H1 (cell line): ENCODE data around the gene NOS3. TPM values are rescaled to one million over a fixed set of nuclear protein-coding genes. Genes with fewer than 3 reads are reported as not detected.

ENCODE experiments used
- CTCF ChIA-PET: fragments of 300-600 bp; sonication (Branson Sonifier 250); formaldehyde crosslinking; loops from one replicate; lab custom pipeline; 2021; ENCODE audit not compliant: partially characterized antibody; lab: Charles Lee
- POLR2A ChIA-PET: fragments of 300-600 bp; sonication (Branson Sonifier 250); formaldehyde crosslinking; loops from one replicate; lab custom pipeline; 2021; ENCODE audit warnings: inconsistent platforms; ENCODE audit not compliant: partially characterized antibody; lab: Charles Lee
- DNase-seq, 2 experiments: peaks; one replicate each; pipeline versions ENCODE4 v3.0.0 to v3.0.0-alpha.2; 2010 to 2022; ENCODE audit warnings: low spot score in 2 of 2, low read depth in 1 of 2, mixed read lengths in 1 of 2
- FAIRE-seq: peaks from 2 replicates; lab custom pipeline; 2011; peaks lifted over from hg19 to GRCh38; lab: Jason Lieb, UNC
- H2AFZ ChIP-seq: 2 replicates; pipeline ENCODE4 v1.8.1; 2012; ENCODE audit warnings: low read length, inconsistent platforms
- H2AK5ac ChIP-seq: 2 replicates; pipeline ENCODE4 v1.6.1; 2013; ENCODE audit warnings: low read depth, low read length
- H2BK120ac ChIP-seq: replicated peaks from 2 replicates; pipeline ENCODE3; 2013; ENCODE audit warnings: low read depth, low read length, inconsistent platforms
- H2BK12ac ChIP-seq: 2 replicates; pipeline ENCODE4 v1.6.1; 2013; ENCODE audit warnings: low read depth, low read length
- H2BK15ac ChIP-seq: 2 replicates; pipeline ENCODE4 v1.6.1; 2013; ENCODE audit warnings: low read length
- H2BK20ac ChIP-seq: 2 replicates; pipeline ENCODE4 v1.6.1; 2013; ENCODE audit warnings: low read length
- H2BK5ac ChIP-seq: 2 replicates; pipeline ENCODE4 v1.6.1; 2013; ENCODE audit warnings: low read depth, low read length
- H3K14ac ChIP-seq: 2 replicates; pipeline ENCODE4 v1.6.1; 2013; ENCODE audit warnings: inconsistent platforms; ENCODE audit not compliant: insufficient read length
- H3K18ac ChIP-seq: 2 replicates; pipeline ENCODE4 v1.6.1; 2013; ENCODE audit warnings: low read length; ENCODE audit errors: extremely low read depth
- H3K23ac ChIP-seq: 2 replicates; pipeline ENCODE4 v1.6.1; 2013; ENCODE audit warnings: inconsistent platforms; ENCODE audit not compliant: insufficient read length
- H3K23me2 ChIP-seq: 2 replicates; pipeline ENCODE4 v1.6.1; 2013; ENCODE audit warnings: low read depth, low read length
- H3K27ac ChIP-seq: 2 replicates; pipeline ENCODE4 v1.6.1; 2011; ENCODE audit warnings: low read depth, low read length, inconsistent platforms
- H3K27me3 ChIP-seq, 4 experiments: replicated peaks in 1 of 4; 1 replicate in 1 of 4; 2 replicates in 3 of 4; pipeline versions ENCODE4 v1.6.1 to v1.8.1; 2011 to 2013; ENCODE audit warnings: low read length in 3 of 4, mild to moderate bottlenecking in 3 of 4, inconsistent platforms in 2 of 4, mixed read lengths in 2 of 4, moderate library complexity in 1 of 4; ENCODE audit not compliant: control insufficient read depth in 3 of 4, insufficient read depth in 3 of 4; ENCODE audit errors: extremely low read depth in 1 of 4
- H3K36me3 ChIP-seq, 4 experiments: 2 replicates each; pipeline versions ENCODE4 v1.6.1 to v1.8.1; 2011 to 2013; ENCODE audit warnings: mild to moderate bottlenecking in 4 of 4, low read length in 3 of 4, moderate library complexity in 2 of 4, control low read depth in 1 of 4, inconsistent platforms in 1 of 4; ENCODE audit not compliant: insufficient read depth in 4 of 4, control insufficient read depth in 2 of 4
- H3K4ac ChIP-seq: replicated peaks from 2 replicates; pipeline ENCODE3; 2013; ENCODE audit warnings: low read length, low read depth, mixed read lengths, inconsistent platforms; ENCODE audit not compliant: insufficient read length
- H3K4me1 ChIP-seq, 4 experiments: replicated peaks in 1 of 4; 1 replicate in 1 of 4; 2 replicates in 3 of 4; pipeline versions ENCODE4 v1.6.1 to v1.8.1; 2011 to 2013; ENCODE audit warnings: low read length in 3 of 4, inconsistent platforms in 2 of 4, mixed read lengths in 1 of 4; ENCODE audit not compliant: insufficient read depth in 4 of 4, control insufficient read depth in 3 of 4
- H3K4me2 ChIP-seq, 2 experiments: 2 replicates each; pipeline versions ENCODE4 v1.6.1 to v1.8.1; 2011 to 2013; ENCODE audit warnings: low read depth in 2 of 2, low read length in 2 of 2, control low read depth in 1 of 2, inconsistent platforms in 1 of 2, mild to moderate bottlenecking in 1 of 2; ENCODE audit not compliant: insufficient read depth in 1 of 2
- H3K4me3 ChIP-seq, 4 experiments: fragments of 200-600, 300-600 bp in 1 of 4; sonication (generic), shearing (Covaris generic), sonication (Bioruptor Twin) in 1 of 4; 2 replicates each; pipeline versions ENCODE4 v1.5.1 to v1.8.1; 2011 to 2016; ENCODE audit warnings: low read length in 4 of 4, low read depth in 3 of 4, control low read depth in 2 of 4, inconsistent platforms in 2 of 4, mild to moderate bottlenecking in 2 of 4, mixed read lengths in 1 of 4, moderate library complexity in 1 of 4; ENCODE audit not compliant: insufficient read depth in 2 of 4; ENCODE audit errors: extremely low read depth in 1 of 4
- H3K56ac ChIP-seq: replicated peaks from 2 replicates; pipeline ENCODE3; 2013; ENCODE audit warnings: low read depth, mild to moderate bottlenecking, mixed read lengths, low read length, inconsistent platforms; ENCODE audit not compliant: insufficient read length
- H3K79me1 ChIP-seq: 2 replicates; pipeline ENCODE4 v1.6.1; 2013; ENCODE audit warnings: low read depth, low read length, control low read depth
- H3K79me2 ChIP-seq, 2 experiments: 2 replicates each; pipeline versions ENCODE4 v1.6.1 to v1.8.1; 2012 to 2013; ENCODE audit warnings: low read length in 2 of 2, mild to moderate bottlenecking in 2 of 2, inconsistent platforms in 1 of 2; ENCODE audit not compliant: insufficient read depth in 2 of 2, control insufficient read depth in 1 of 2
- H3K9ac ChIP-seq, 4 experiments: replicated peaks in 1 of 4; 1 replicate in 1 of 4; 2 replicates in 3 of 4; pipeline versions ENCODE4 v1.6.1 to v1.8.1; 2011 to 2013; ENCODE audit warnings: low read depth in 3 of 4, low read length in 3 of 4, control low read depth in 2 of 4, mild to moderate bottlenecking in 2 of 4, moderate library complexity in 2 of 4, inconsistent platforms in 1 of 4; ENCODE audit errors: extremely low read depth in 1 of 4
- H3K9me3 ChIP-seq, 2 experiments: 2 replicates each; pipeline versions ENCODE4 v1.6.1 to v1.8.1; 2012 to 2013; ENCODE audit warnings: mild to moderate bottlenecking in 2 of 2, moderate library complexity in 2 of 2, control low read depth in 1 of 2, inconsistent platforms in 1 of 2, low read depth in 1 of 2, low read length in 1 of 2, mixed read lengths in 1 of 2; ENCODE audit not compliant: insufficient read depth in 2 of 2
- H4K20me1 ChIP-seq, 2 experiments: replicated peaks in 1 of 2; 2 replicates each; pipeline versions ENCODE3 to v1.8.1; 2011 to 2013; ENCODE audit warnings: inconsistent platforms in 2 of 2, low read length in 2 of 2, mild to moderate bottlenecking in 1 of 2; ENCODE audit not compliant: insufficient read depth in 2 of 2, control insufficient read depth in 1 of 2
- H4K5ac ChIP-seq: 2 replicates; pipeline ENCODE4 v1.6.1; 2013; ENCODE audit warnings: low read length, low read depth, mixed read lengths, inconsistent platforms; ENCODE audit not compliant: insufficient read length
- H4K8ac ChIP-seq: 2 replicates; pipeline ENCODE4 v1.8.0; 2013; ENCODE audit warnings: mild to moderate bottlenecking, moderate library complexity, low read length, inconsistent platforms; ENCODE audit not compliant: insufficient read depth; ENCODE audit errors: extremely low read depth
- H4K91ac ChIP-seq: replicated peaks from 2 replicates; pipeline ENCODE3; 2013; ENCODE audit warnings: low read length, mixed read lengths, inconsistent platforms; ENCODE audit not compliant: insufficient read length
- BACH1 ChIP-seq: IDR thresholded peaks from 2 replicates; pipeline ENCODE4 v1.6.1; 2012; ENCODE audit warnings: low read length, improper control_type of control experiment
- CBX5 ChIP-seq: fragments of 300-800, 300-1000 bp; sonication (generic); IDR thresholded peaks from 2 replicates; pipeline ENCODE4 v1.7.1; 2016; ENCODE audit warnings: antibody characterized with exemption, low read length, low read depth
- CTBP2 ChIP-seq: IDR thresholded peaks from 2 replicates; pipeline ENCODE4 v1.7.0; 2011; ENCODE audit warnings: borderline replicate concordance, mild to moderate bottlenecking, moderate library complexity, mixed read lengths, low read length; ENCODE audit not compliant: insufficient read depth, insufficient read length
- CTCF ChIP-seq, 3 experiments: IDR thresholded peaks; 1 replicate in 2 of 3; 2 replicates in 1 of 3; pipeline versions ENCODE4 v1.5.1 to v1.6.1; 2011; ENCODE audit warnings: low read length in 3 of 3, mild to moderate bottlenecking in 3 of 3, inconsistent platforms in 2 of 3, low read depth in 1 of 3, moderate library complexity in 1 of 3; ENCODE audit not compliant: insufficient read depth in 1 of 3; ENCODE audit errors: control extremely low read depth in 1 of 3
- KDM4A ChIP-seq: IDR thresholded peaks from one replicate; pipeline ENCODE4 v1.7.1; 2012; ENCODE audit warnings: low read depth, mild to moderate bottlenecking, moderate library complexity, low read length, inconsistent platforms; ENCODE audit not compliant: severe bottlenecking
- SP4 ChIP-seq: IDR thresholded peaks from 2 replicates; pipeline ENCODE4 v1.6.1; 2012; ENCODE audit warnings: low read length, inconsistent platforms
- TAF7 ChIP-seq: optimal IDR thresholded peaks from 2 replicates; pipeline ENCODE3; 2011; ENCODE audit warnings: low read depth, mild to moderate bottlenecking, inconsistent platforms, low read length, moderate library complexity, borderline replicate concordance
- TBP ChIP-seq: IDR thresholded peaks from 2 replicates; pipeline ENCODE4 v1.6.1; 2011; ENCODE audit warnings: low read depth, low read length, improper control_type of control experiment
- TCF12 ChIP-seq: IDR thresholded peaks from 2 replicates; pipeline ENCODE4 v1.6.1; 2011; ENCODE audit warnings: low read depth, mild to moderate bottlenecking, low read length
- TEAD4 ChIP-seq: IDR thresholded peaks from 2 replicates; pipeline ENCODE4 v1.6.1; 2012; ENCODE audit warnings: low read depth, low read length, inconsistent platforms, mixed read lengths
- YY1 ChIP-seq: IDR thresholded peaks from 2 replicates; pipeline ENCODE4 v1.6.1; 2011; ENCODE audit warnings: low read depth, mild to moderate bottlenecking, low read length
- WGBS, 2 experiments: shearing (Covaris generic) in 1 of 2; methylation state at CpG; one replicate each; pipeline versions ENCODE4 v1.1.6 to v1.1.7; 2013 to 2015; ENCODE audit warnings: low lambda C conversion rate in 2 of 2, mixed read lengths in 2 of 2, inconsistent platforms in 1 of 2, low coverage in 1 of 2, missing lambda C conversion rate in 1 of 2; ENCODE audit not compliant: insufficient replicate concordance in 2 of 2, insufficient coverage in 1 of 2, insufficient read length in 1 of 2; ENCODE audit errors: extremely low coverage in 1 of 2, missing lambda C conversion rate in 1 of 2; 5-methylcytosine and 5-hydroxymethylcytosine counted together
- polyA plus RNA-seq, 7 experiments: library from polyadenylated mRNA; depleted of rRNA in 3 of 7; stranded (reverse) in 5 of 7; unstranded in 2 of 7; fragments of >200 nt in 5 of 7; fragments of 200-250 nt in 2 of 7; gene quantifications; 1 replicate in 5 of 7; 2 replicates in 1 of 7; 4 replicates in 1 of 7; pipeline versions ENCODE4 v1.2.1 to v1.2.3, GENCODE V29; 2011 to 2013; ENCODE audit warnings: missing spikeins in 2 of 7, mixed read lengths in 2 of 7
- total RNA-seq: library from RNA; stranded (reverse); fragmentation: NEBNext Ultra II Directional; extraction: Animal tissue kit (Norgen Biotek cat#: 25700); gene quantifications from 2 replicates; pipeline ENCODE4 v1.2.1, GENCODE V29; 2021

The NOS3 gene
- total and polyA plus RNA-seq, 2 of the 8 experiments (the other 6 are each of a cell fraction or from before 2014, with no cell fraction given), result 4.4 to 16.2 TPM

GRCh38 chr7:151007469-151007898 lies 16.7 kb downstream of the NOS3 start:
- Histone ChIP-seq H3K56ac (no peak overlapping the region), H3K18ac (no peak overlapping the region; the same call in 1 of the 2 replicates), H4K20me1 (no peaks in the 10 kb centered on the region), H2BK5ac (peak overlapping the region; percentile 35), H3K23ac (no peak overlapping the region), H3K36me3 (no peaks in the 10 kb centered on the region), H3K79me1 (no peaks in the 10 kb centered on the region), H3K79me2 (no peaks in the 10 kb centered on the region), H2BK20ac (no peak overlapping the region; the same call in 1 of the 2 replicates), H2BK12ac (peak overlapping the region; percentile 87; the same call in 1 of the 2 replicates), H4K8ac (peak overlapping the region; percentile 15; the same call in 1 of the 2 replicates), H3K9me3 (no peaks in the 10 kb centered on the region), H2AK5ac (peak overlapping the region; percentile 46; the same call in 1 of the 2 replicates), H4K91ac (peak overlapping the region; percentile 51), H3K4me2 (no peak overlapping the region), H3K14ac (no peak overlapping the region), H3K4me1 (peaks cover 0 to 23% (median 20%) of the 10 kb centered on the region in 4 experiments; a peak in 6 of 7 replicates), H2BK15ac (no peak overlapping the region), H3K4me3 (no peak overlapping the region), H2AFZ (no peak overlapping the region), H2BK120ac (no peak overlapping the region), H3K9ac (no peak overlapping the region), H3K27ac (no peak overlapping the region), H3K27me3 (peaks cover 0 to 3% (median 0%) of the 10 kb centered on the region in 4 experiments; a peak in 1 of 7 replicates), H3K4ac (no peak overlapping the region), H4K5ac (no peak overlapping the region), H3K23me2 (no peaks in the 10 kb centered on the region; the same call in 1 of the 2 replicates)
- no peak for FAIRE-seq
- POLR2A ChIA-PET, result interaction anchor here (1.1 to 1.7 kb wide), 4 partner anchors 10 to 19 kb away, joined by 3 to 7 read pairs (median 4); no protein-coding TSS in a partner anchor
- WGBS, 2 experiments, result 81% methylated on average over 6 of the region's 7 CpGs; no CpG with 5 or more reads in 1 of the 2 experiments
- CTCF ChIA-PET, result interaction anchor here (0.6 to 11.5 kb wide), 20 partner anchors 9 to 303 kb away, joined by 3 to 142 read pairs (median 12); partner anchors contain the start of genes ATG9B, CDK5, NOS3 and SLC4A2
- DNase-seq, result no peak
- TF ChIP-seq CBX5, result no peak
- no peak for TF ChIP-seq CTBP2
- TF ChIP-seq CTCF (IDR thresholded peaks at IDR 0.05; ENCODE audit: control extremely low read depth in 1 of 3, insufficient read depth in 1 of 3, low read depth in 1 of 3, low read length in 3 of 3), result no peak
- no peak for TF ChIP-seq TEAD4
- TF ChIP-seq BACH1, result no peak
- no peak for TF ChIP-seq KDM4A
- no peak for TF ChIP-seq TAF7
- TF ChIP-seq SP4, result no peak
- no peak for TF ChIP-seq TCF12
- no peak for TF ChIP-seq TBP
- no peak for TF ChIP-seq YY1
